Neuronal stem cell (in vitro differentiated cells): ENCODE measurements around the gene BBLN.

Experiments used
- DNase-seq: peaks from one replicate; pipeline ENCODE4 v3.0.0-alpha.2; 2013; ENCODE audit warnings: low spot score
- H2AFZ ChIP-seq: one replicate; pipeline ENCODE4 v1.6.1; 2013; ENCODE audit warnings: mild to moderate bottlenecking, low read length, inconsistent platforms
- H2AK5ac ChIP-seq: 2 replicates; pipeline ENCODE4 v1.6.1; 2013; ENCODE audit warnings: low read depth, mild to moderate bottlenecking, inconsistent platforms, low read length, moderate library complexity, mixed read lengths
- H2BK120ac ChIP-seq: 2 replicates; pipeline ENCODE4 v1.6.1; 2013; ENCODE audit warnings: low read depth, mild to moderate bottlenecking, inconsistent platforms, low read length, moderate library complexity, mixed read lengths
- H2BK12ac ChIP-seq: one replicate; pipeline ENCODE4 v1.6.1; 2013; ENCODE audit warnings: low read length, inconsistent platforms
- H2BK15ac ChIP-seq: 2 replicates; pipeline ENCODE4 v1.6.1; 2013; ENCODE audit warnings: mild to moderate bottlenecking, low read length, inconsistent platforms, mixed read lengths
- H2BK5ac ChIP-seq: one replicate; pipeline ENCODE4 v1.6.1; 2013; ENCODE audit warnings: inconsistent platforms, mild to moderate bottlenecking, low read length, moderate library complexity
- H3K14ac ChIP-seq: one replicate; pipeline ENCODE4 v1.6.1; 2013; ENCODE audit warnings: low read length, inconsistent platforms
- H3K18ac ChIP-seq: 2 replicates; pipeline ENCODE4 v1.6.1; 2013; ENCODE audit warnings: low read length, inconsistent platforms
- H3K23ac ChIP-seq: 2 replicates; pipeline ENCODE4 v1.6.1; 2013; ENCODE audit warnings: low read depth, mild to moderate bottlenecking, mixed read lengths, low read length, inconsistent platforms; ENCODE audit not compliant: poor library complexity
- H3K27ac ChIP-seq: replicated peaks from 3 replicates; pipeline ENCODE4 v1.5.1; 2013; ENCODE audit warnings: low read length, inconsistent platforms
- H3K27me3 ChIP-seq, 3 experiments: 2 replicates each; pipeline ENCODE4 v1.6.1; 2013; ENCODE audit warnings: low read length in 3 of 3, mild to moderate bottlenecking in 2 of 3, inconsistent platforms in 1 of 3, low read depth in 1 of 3, mixed read lengths in 1 of 3, moderate library complexity in 1 of 3; ENCODE audit not compliant: control insufficient read depth in 3 of 3, insufficient read depth in 3 of 3
- H3K36me3 ChIP-seq, 2 donors: replicated peaks in 1 of 2; 2 replicates each; pipeline ENCODE4 v1.6.1; 2013; ENCODE audit warnings: low read length in 2 of 2; ENCODE audit not compliant: control insufficient read depth in 2 of 2, insufficient read depth in 2 of 2
- H3K4ac ChIP-seq: 2 replicates; pipeline ENCODE4 v1.6.1; 2013; ENCODE audit warnings: inconsistent platforms, mild to moderate bottlenecking, low read length, moderate library complexity
- H3K4me1 ChIP-seq, 2 donors: 1 replicate in 1 of 2; 2 replicates in 1 of 2; pipeline ENCODE4 v1.6.1; 2013; ENCODE audit warnings: low read length in 2 of 2, low read depth in 1 of 2; ENCODE audit not compliant: control insufficient read depth in 2 of 2, insufficient read depth in 1 of 2
- H3K4me2 ChIP-seq: one replicate; pipeline ENCODE4 v1.6.1; 2013; ENCODE audit warnings: mild to moderate bottlenecking, low read length, inconsistent platforms; ENCODE audit not compliant: insufficient read depth, poor library complexity, severe bottlenecking
- H3K4me3 ChIP-seq, 2 donors: 2 replicates each; pipeline ENCODE4 v1.5.1; 2013; ENCODE audit warnings: low read length in 2 of 2, mild to moderate bottlenecking in 2 of 2, inconsistent platforms in 1 of 2, moderate library complexity in 1 of 2
- H3K79me1 ChIP-seq: one replicate; pipeline ENCODE4 v1.6.1; 2013; ENCODE audit warnings: low read depth, mild to moderate bottlenecking, inconsistent platforms, low read length, moderate library complexity
- H3K9ac ChIP-seq: one replicate; pipeline ENCODE4 v1.6.1; 2013; ENCODE audit warnings: mild to moderate bottlenecking, low read depth, low read length, inconsistent platforms; ENCODE audit not compliant: poor library complexity
- H3K9me3 ChIP-seq, 2 donors: replicated peaks in 1 of 2; 2 replicates each; pipeline versions ENCODE3 to v1.6.1; 2013; ENCODE audit warnings: low read length in 2 of 2, mild to moderate bottlenecking in 2 of 2, inconsistent platforms in 1 of 2, low read depth in 1 of 2, mixed read lengths in 1 of 2, moderate library complexity in 1 of 2; ENCODE audit not compliant: control insufficient read depth in 2 of 2, insufficient read depth in 1 of 2
- H4K8ac ChIP-seq: one replicate; pipeline ENCODE4 v1.6.1; 2013; ENCODE audit warnings: low read depth, mild to moderate bottlenecking, inconsistent platforms, low read length, moderate library complexity
- H4K91ac ChIP-seq: one replicate; pipeline ENCODE4 v1.6.1; 2013; ENCODE audit warnings: low read length, low read depth, mild to moderate bottlenecking, inconsistent platforms; ENCODE audit not compliant: poor library complexity
- WGBS, 2 donors: extraction: QIAGEN DNeasy Blood & Tissue Kit; methylation state at CpG; one replicate each; pipeline ENCODE4 v1.1.7; 2013; ENCODE audit warnings: missing lambda C conversion rate in 2 of 2, mixed read lengths in 1 of 2; ENCODE audit not compliant: insufficient read length in 2 of 2, insufficient replicate concordance in 1 of 2; ENCODE audit errors: extremely low coverage in 2 of 2; 5-methylcytosine and 5-hydroxymethylcytosine counted together

BBLN gene

DNA sequence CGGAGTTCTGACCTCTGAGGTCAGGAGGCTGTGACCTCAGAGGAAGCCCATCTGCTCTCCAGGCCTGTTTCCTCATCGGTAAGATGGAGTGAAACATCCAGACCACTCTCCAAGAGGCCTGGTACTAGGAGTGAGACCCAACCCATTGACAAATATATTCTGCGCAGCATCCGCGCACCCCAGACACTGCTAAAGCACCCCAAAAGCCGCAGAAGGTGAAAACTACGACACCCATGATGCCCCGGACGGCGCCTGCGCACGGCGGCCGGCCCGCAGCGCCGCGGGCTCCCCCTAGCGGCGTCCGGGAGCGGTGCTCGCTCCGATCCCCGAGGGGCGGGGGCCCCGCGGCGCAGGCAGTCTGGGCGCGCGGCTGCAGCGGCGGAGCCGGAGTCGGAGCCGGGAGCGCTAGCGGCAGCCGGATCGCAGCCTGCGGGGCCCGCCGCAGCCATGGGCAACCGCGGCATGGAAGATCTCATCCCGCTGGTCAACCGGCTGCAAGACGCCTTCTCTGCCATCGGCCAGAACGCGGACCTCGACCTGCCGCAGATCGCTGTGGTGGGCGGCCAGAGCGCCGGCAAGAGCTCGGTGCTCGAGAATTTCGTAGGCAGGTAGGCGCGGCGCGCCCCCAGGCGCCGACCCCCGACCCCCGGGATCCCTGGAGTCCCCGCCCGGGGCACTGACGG is 43.1 kb downstream of the BBLN start, which contains the start of gene DNM1:
Gene DNM1, plus strand, starts transcription at position 356 of the 683 bp plus-strand sequence. Its CDS starts 92 bp downstream, at position 448.
- Histone ChIP-seq H3K23ac (peak within 1 kb of the TSS; percentile 99), H3K18ac (peak within 1 kb of the TSS; percentile 98), H3K14ac (peak within 1 kb of the TSS; percentile 75), H3K27ac (peak within 1 kb of the TSS; percentile 94), H2BK5ac (peak within 1 kb of the TSS; percentile 91), H3K4me2 (peak within 1 kb of the TSS; percentile 83), H2BK120ac (peak within 1 kb of the TSS; percentile 68), H3K4me1 (peaks cover 8 to 22% of the 10 kb centered on the region in 2 donors), H4K8ac (no peak within 1 kb of the TSS), H3K36me3 (peaks cover 0 to 8% of the 10 kb centered on the region in 2 donors), H4K91ac (no peak within 1 kb of the TSS), H2BK12ac (peak within 1 kb of the TSS; percentile 26), H3K4ac (no peak within 1 kb of the TSS), H3K27me3 (no peaks in the 10 kb centered on the region), H2AK5ac (peak within 1 kb of the TSS; percentile 49), H2BK15ac (peak within 1 kb of the TSS; percentile 70), H3K4me3 (peak within 1 kb of the TSS; percentile 87 to 91), H3K9ac (peak within 1 kb of the TSS; percentile 96), H2AFZ (peak within 1 kb of the TSS; percentile 98), H3K9me3 (no peaks in the 10 kb centered on the region), H3K79me1 (peaks cover 9% of the 10 kb centered on the region)
- no CpG with 5 or more reads among the region's 72 CpGs for WGBS, 2 donors
- DNase-seq, result peak; percentile 78

DNA sequence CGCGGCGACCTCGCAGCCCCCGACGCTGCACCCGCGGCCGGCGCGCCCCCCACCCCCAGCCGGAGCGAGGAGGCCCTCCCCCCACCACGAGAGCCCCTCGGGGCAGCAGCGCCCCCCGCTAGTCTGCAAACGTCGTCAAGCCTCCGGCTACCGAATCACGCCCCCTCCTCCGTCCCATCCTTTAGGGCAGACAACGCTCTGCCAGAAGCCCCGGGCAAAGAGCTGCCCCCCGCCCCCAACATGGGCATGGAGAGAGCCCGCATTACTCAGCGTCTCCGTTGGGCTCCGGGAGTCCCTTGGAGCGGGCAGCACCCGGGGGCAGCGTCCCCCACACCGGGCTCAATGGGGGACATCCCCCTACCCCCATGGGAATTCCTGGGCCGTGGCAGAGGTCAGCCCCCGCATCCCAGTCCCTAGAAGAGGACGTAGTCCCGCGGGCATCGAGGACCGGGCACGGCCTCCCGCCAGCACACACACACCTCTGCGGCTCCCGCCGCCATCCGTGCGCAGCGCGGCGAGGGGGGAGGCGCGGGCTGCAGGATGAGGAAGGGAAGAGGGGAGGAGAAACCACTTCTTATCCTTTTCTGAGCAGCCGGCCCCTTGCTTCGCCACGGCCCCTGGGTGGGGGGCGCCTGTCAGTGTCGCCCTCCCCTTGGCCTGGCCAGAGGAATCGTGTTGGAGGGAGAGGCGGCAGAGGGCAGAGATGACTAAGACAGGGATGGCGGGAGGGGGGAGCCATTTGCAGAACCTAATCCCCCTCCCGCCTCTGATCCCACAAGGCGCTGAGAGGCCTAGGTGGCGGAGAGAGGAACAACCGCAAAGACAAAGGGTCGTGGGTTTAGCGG is 43.9 kb downstream of the BBLN start:
- H3K27ac ChIP-seq, result peak overlapping the region; percentile 94
- no peaks in the 10 kb centered on the region for H3K27me3 ChIP-seq
- H3K4me1 ChIP-seq, result peaks cover 8 to 22% of the 10 kb centered on the region in 2 donors
- peaks cover 0 to 10% of the 10 kb centered on the region in 2 donors for H3K36me3 ChIP-seq
- H2AK5ac ChIP-seq, result peak overlapping the region; percentile 58
- H3K4ac ChIP-seq, result no peak overlapping the region
- H3K14ac ChIP-seq, result peak overlapping the region; percentile 75
- H2BK5ac ChIP-seq, result peak overlapping the region; percentile 91
- DNase-seq, result peak; percentile 48
- no peak overlapping the region for H4K8ac ChIP-seq
- no peaks in the 10 kb centered on the region for H3K9me3 ChIP-seq
- peak overlapping the region; percentile 87 to 91 for H3K4me3 ChIP-seq
- peak overlapping the region; percentile 96 for H3K23ac ChIP-seq
- no CpG with 5 or more reads among the region's 67 CpGs for WGBS, 2 donors
- H3K79me1 ChIP-seq, result peaks cover 9% of the 10 kb centered on the region
- H2BK15ac ChIP-seq, result peak overlapping the region; percentile 70
- H2BK12ac ChIP-seq, result peak overlapping the region; percentile 26
- peak overlapping the region; percentile 68 for H2BK120ac ChIP-seq
- peak overlapping the region; percentile 96 for H3K9ac ChIP-seq
- peak overlapping the region; percentile 98 for H2AFZ ChIP-seq
- H3K4me2 ChIP-seq, result peak overlapping the region; percentile 83
- no peak overlapping the region for H4K91ac ChIP-seq
- H3K18ac ChIP-seq, result peak overlapping the region; percentile 98

DNA sequence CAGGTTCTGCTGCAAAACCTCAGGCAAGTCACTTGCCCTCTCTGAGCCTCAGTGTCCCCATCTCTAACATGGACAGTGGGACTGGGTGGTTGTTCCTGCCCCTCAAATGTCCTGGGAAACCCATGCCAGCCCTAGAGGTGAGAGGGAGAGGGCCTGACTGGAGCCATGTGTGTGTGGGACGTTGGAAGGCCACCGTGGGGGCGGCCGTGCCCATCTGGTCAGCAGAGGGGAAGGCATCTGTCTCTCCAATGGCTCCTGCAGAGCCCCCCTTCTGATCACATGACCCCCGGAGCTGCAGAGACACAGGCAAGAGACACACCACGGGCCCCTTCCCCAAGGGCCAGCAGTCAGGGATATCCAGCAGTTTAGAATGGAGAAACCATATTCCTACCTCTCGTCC is 44.8 kb downstream of the BBLN start:
- no peak for DNase-seq
- no peak overlapping the region for H2BK12ac ChIP-seq
- H3K4ac ChIP-seq, result no peak overlapping the region
- H3K4me1 ChIP-seq, result peaks cover 8 to 22% of the 10 kb centered on the region in 2 donors
- H2BK15ac ChIP-seq, result no peak overlapping the region
- no peak overlapping the region for H2BK5ac ChIP-seq
- no peaks in the 10 kb centered on the region for H3K9me3 ChIP-seq
- H3K4me3 ChIP-seq, result peak overlapping the region; percentile 87 to 91
- H2AK5ac ChIP-seq, result peak overlapping the region; percentile 58
- peak overlapping the region; percentile 8 for H3K23ac ChIP-seq
- H2AFZ ChIP-seq, result peak overlapping the region; percentile 98
- H3K36me3 ChIP-seq, result peaks cover 0 to 10% of the 10 kb centered on the region in 2 donors
- H3K79me1 ChIP-seq, result peaks cover 9% of the 10 kb centered on the region
- peak overlapping the region; percentile 29 for H4K8ac ChIP-seq
- peak overlapping the region; percentile 94 for H3K27ac ChIP-seq
- peak overlapping the region; percentile 83 for H3K4me2 ChIP-seq
- no peak overlapping the region for H3K14ac ChIP-seq
- peak overlapping the region; percentile 21 for H2BK120ac ChIP-seq
- no CpG with 5 or more reads among the region's 7 CpGs for WGBS, 2 donors
- H4K91ac ChIP-seq, result no peak overlapping the region
- no peaks in the 10 kb centered on the region for H3K27me3 ChIP-seq
- peak overlapping the region; percentile 98 for H3K18ac ChIP-seq
- H3K9ac ChIP-seq, result peak overlapping the region; percentile 64
